Prostate gland (tissue), 2 donors: ENCODE measurements around the gene ITGA3. TPM values are rescaled to one million over a fixed set of nuclear protein-coding genes. Genes with fewer than 3 reads are reported as not detected.

Experiments
- DNase-seq: peaks from one replicate; pipeline ENCODE4 v3.0.0-alpha.2; 2019; ENCODE audit warnings: low spot score
- H3K27ac ChIP-seq, 2 donors: fragments of 200-600 bp; sonication (generic); 2 replicates each; pipeline ENCODE4 v1.5.1; 2017 to 2019
- H3K27me3 ChIP-seq: fragments of 200-600 bp; sonication (generic); replicated peaks from 2 replicates; pipeline ENCODE4 v1.5.1; 2019; ENCODE audit not compliant: insufficient read depth
- H3K36me3 ChIP-seq, 2 donors: fragments of 200-600 bp; sonication (generic); 1 replicate in 1 of 2; 2 replicates in 1 of 2; pipeline versions ENCODE4 v1.5.1 to v1.8.1; 2017 to 2019
- H3K4me1 ChIP-seq: fragments of 200-600 bp; sonication (generic); replicated peaks from 2 replicates; pipeline ENCODE4 v1.5.1; 2019
- H3K4me3 ChIP-seq, 2 donors: fragments of 200-600 bp; sonication (generic); 2 replicates each; pipeline ENCODE4 v1.5.1; 2017 to 2019
- H3K9me3 ChIP-seq: fragments of 200-600 bp; sonication (generic); 2 replicates; pipeline ENCODE4 v1.5.1; 2017
- POLR2A ChIP-seq: fragments of 450-650 bp; IDR thresholded peaks from one replicate; pipeline ENCODE4 v1.6.1; 2016; ENCODE audit warnings: antibody characterized with exemption, mild to moderate bottlenecking
- POLR2AphosphoS5 ChIP-seq: sonication (generic); formaldehyde crosslinking; IDR thresholded peaks from one replicate; pipeline ENCODE4 v1.6.1; 2017; ENCODE audit warnings: antibody characterized with exemption
- WGBS: methylation state at CpG from one replicate; pipeline ENCODE4 v1.1.5; 2018; 5-methylcytosine and 5-hydroxymethylcytosine counted together
- intact Hi-C: fragments of 100-400 bp; cut with DNase I; formaldehyde crosslinking; loops from one replicate; pipeline ENCODE4 v1.14.2; 2022
- total RNA-seq, 2 donors: library from RNA; depleted of rRNA; stranded (reverse); fragments of >200 nt; gene quantifications; one replicate each; pipeline ENCODE4 v1.1.0, GENCODE V29; 2016
- TF ChIP-seq, protein P1 (sequence below), 4 experiments: fragments of 200-600 bp in 2 of 4; fragments of 450-650 bp in 2 of 4; sonication (generic) in 2 of 4; IDR thresholded peaks; 1 replicate in 3 of 4; 2 replicates in 1 of 4; pipeline ENCODE4 v1.5.1; 2016 to 2019; ENCODE audit warnings: antibody characterized with exemption in 4 of 4, mild to moderate bottlenecking in 2 of 4, moderate library complexity in 2 of 4

ITGA3 gene
- total RNA-seq, 2 donors from 2014 or later = 67.0 to 71.3 TPM

DNA sequence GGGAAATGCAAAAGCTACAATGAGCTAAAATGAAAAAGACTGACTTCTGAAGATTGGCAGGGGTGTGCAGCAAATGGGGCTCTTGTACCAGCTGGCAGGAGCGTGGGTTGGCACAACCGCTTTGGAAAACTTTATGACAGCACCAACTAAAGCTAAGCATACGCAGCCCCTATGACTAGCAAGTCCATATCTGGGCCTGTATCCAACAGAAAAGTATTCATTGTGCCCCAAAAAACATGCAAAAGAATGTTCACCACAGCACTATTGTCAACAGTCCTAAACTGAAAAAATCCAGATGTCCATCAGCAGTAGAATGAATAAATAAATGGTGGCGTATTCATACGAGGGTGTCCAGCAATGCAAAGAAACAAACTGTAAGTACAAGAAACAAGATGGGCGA, 22.6 kb upstream of the ITGA3 start:
- Histone ChIP-seq H3K4me3 (no peak overlapping the region), H3K36me3 (no peaks in the 10 kb centered on the region), H3K4me1 (no peaks in the 10 kb centered on the region), H3K27ac (no peak overlapping the region), H3K27me3 (no peaks in the 10 kb centered on the region), H3K9me3 (no peaks in the 10 kb centered on the region)
- no peak for DNase-seq
- intact Hi-C loops = no loop called here
- 54% methylated on average over 6 of the region's 6 CpGs for WGBS
- TF ChIP-seq, protein P1, sequence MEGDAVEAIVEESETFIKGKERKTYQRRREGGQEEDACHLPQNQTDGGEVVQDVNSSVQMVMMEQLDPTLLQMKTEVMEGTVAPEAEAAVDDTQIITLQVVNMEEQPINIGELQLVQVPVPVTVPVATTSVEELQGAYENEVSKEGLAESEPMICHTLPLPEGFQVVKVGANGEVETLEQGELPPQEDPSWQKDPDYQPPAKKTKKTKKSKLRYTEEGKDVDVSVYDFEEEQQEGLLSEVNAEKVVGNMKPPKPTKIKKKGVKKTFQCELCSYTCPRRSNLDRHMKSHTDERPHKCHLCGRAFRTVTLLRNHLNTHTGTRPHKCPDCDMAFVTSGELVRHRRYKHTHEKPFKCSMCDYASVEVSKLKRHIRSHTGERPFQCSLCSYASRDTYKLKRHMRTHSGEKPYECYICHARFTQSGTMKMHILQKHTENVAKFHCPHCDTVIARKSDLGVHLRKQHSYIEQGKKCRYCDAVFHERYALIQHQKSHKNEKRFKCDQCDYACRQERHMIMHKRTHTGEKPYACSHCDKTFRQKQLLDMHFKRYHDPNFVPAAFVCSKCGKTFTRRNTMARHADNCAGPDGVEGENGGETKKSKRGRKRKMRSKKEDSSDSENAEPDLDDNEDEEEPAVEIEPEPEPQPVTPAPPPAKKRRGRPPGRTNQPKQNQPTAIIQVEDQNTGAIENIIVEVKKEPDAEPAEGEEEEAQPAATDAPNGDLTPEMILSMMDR (IDR thresholded peaks at IDR 0.05) = no peak
- TF ChIP-seq POLR2A = no peak
- TF ChIP-seq POLR2AphosphoS5 = no peak

- no peak for DNase-seq
- intact Hi-C loops = no loop called here
- H3K9me3 ChIP-seq = no peaks in the 10 kb centered on the region
- H3K36me3 ChIP-seq = no peaks in the 10 kb centered on the region
- no peak overlapping the region for H3K27ac ChIP-seq
- H3K27me3 ChIP-seq = no peaks in the 10 kb centered on the region
- no peak overlapping the region for H3K4me3 ChIP-seq
- no peaks in the 10 kb centered on the region for H3K4me1 ChIP-seq
- 84% methylated on average over 16 of the region's 16 CpGs for WGBS
- TF ChIP-seq, protein P1 (IDR thresholded peaks at IDR 0.05) = no peak
- no peak for TF ChIP-seq POLR2A
- no peak for TF ChIP-seq POLR2AphosphoS5
Observed at GRCh38 chr17:50034498-50035364, 21.2 kb upstream of the ITGA3 start.

DNA sequence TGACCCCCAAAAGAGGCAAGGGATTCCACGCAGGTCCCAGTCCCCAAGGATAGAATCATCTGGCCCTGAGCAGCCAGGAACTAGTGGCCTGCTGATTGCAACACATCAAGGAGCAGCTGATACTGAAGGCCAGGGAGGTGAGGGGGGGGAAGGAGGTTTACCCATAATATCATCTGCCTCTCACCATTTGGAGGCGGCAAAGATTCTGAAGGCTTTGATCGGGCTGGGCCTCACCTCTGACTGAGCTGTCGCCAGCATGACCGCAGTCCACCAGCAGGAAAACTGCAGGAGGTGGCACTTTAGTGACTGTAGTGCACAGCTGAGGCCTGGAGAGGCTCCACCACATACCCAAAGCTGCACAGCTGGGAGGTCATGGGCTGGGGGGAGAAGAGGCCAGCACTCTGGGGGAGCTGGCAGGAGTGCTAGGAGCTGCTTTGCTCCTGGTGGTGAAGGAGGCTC, 20.5 kb upstream of the ITGA3 start:
- no peaks in the 10 kb centered on the region for H3K9me3 ChIP-seq
- H3K36me3 ChIP-seq = no peaks in the 10 kb centered on the region
- TF ChIP-seq POLR2AphosphoS5 (no peak), POLR2A (no peak)
- TF ChIP-seq, protein P1 (IDR thresholded peaks at IDR 0.05) = no peak
- H3K4me3 ChIP-seq = no peak overlapping the region
- no peaks in the 10 kb centered on the region for H3K4me1 ChIP-seq
- intact Hi-C loops = no loop called here
- no peak overlapping the region for H3K27ac ChIP-seq
- no peak for DNase-seq
- 95% methylated on average over 5 of the region's 5 CpGs for WGBS
- H3K27me3 ChIP-seq = no peaks in the 10 kb centered on the region

DNA sequence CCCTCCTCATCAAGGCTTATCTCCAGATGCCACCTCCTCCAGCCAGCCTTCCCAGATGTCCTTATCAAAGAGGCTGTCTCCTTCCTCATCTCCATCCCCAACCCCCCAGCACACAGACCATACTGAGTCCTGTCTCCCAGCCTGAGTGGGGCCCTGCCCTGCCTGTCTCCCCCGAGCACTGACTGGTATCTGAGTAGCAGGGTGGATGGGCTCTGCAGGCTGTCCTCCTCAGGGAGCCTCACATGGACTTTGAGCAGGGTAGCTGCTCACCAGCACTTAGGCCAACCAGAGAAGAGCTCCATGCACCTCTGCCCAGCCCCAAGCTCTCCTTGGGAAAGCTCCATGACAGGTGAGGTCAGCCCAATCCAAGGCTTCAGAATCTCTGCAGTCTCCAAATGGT, 20.0 kb upstream of the ITGA3 start:
- Histone ChIP-seq H3K4me3 (no peak overlapping the region), H3K36me3 (no peaks in the 10 kb centered on the region), H3K27ac (no peak overlapping the region), H3K4me1 (no peaks in the 10 kb centered on the region), H3K9me3 (no peaks in the 10 kb centered on the region), H3K27me3 (no peaks in the 10 kb centered on the region)
- intact Hi-C loops = no loop called here
- TF ChIP-seq POLR2A (no peak), POLR2AphosphoS5 (no peak)
- TF ChIP-seq, protein P1 (IDR thresholded peaks at IDR 0.05) = no peak
- 100% methylated on average over 1 of the region's 1 CpG for WGBS
- no peak for DNase-seq
